B cell (primary cell): ENCODE data around the gene ZC3H18. TPM values are rescaled to one million over a fixed set of nuclear protein-coding genes. Genes with fewer than 3 reads are reported as not detected.

ENCODE experiments used
- ATAC-seq: fragments of 200-7000 bp; cut with Tn5 transposase; one replicate; pipeline ENCODE4 v1.10.0; 2021; ENCODE audit warnings: low read depth, mild to moderate bottlenecking, moderate number of reproducible peaks, moderate library complexity
- CTCF ChIA-PET: fragments of 350-600 bp; sonication (Branson Sonifier 250); formaldehyde crosslinking; loops from one replicate; lab custom pipeline; 2021; ENCODE audit warnings: antibody characterized with exemption, inconsistent platforms; lab: Charles Lee
- POLR2A ChIA-PET: fragments of 350-600 bp; sonication (Branson Sonifier 250); formaldehyde crosslinking; loops from one replicate; lab custom pipeline; 2021; ENCODE audit warnings: antibody characterized with exemption; lab: Charles Lee
- DNase-seq: peaks from one replicate; pipeline ENCODE4 v3.0.0; 2013
- H2AFZ ChIP-seq: 2 replicates; pipeline ENCODE4 v1.6.1; 2012; ENCODE audit warnings: mild to moderate bottlenecking, low read depth, low read length; ENCODE audit not compliant: insufficient read depth, poor library complexity, severe bottlenecking
- H3K27ac ChIP-seq, 2 donors: 1 replicate in 1 of 2; 2 replicates in 1 of 2; pipeline ENCODE4 v1.5.1; 2012 to 2013; ENCODE audit warnings: low read length in 2 of 2, mild to moderate bottlenecking in 2 of 2, moderate library complexity in 1 of 2
- H3K27me3 ChIP-seq, 4 experiments: fragments of 200-600 bp in 1 of 4; sonication (generic) in 1 of 4; replicated peaks in 1 of 4; 1 replicate in 2 of 4; 2 replicates in 2 of 4; pipeline versions ENCODE4 v1.6.1 to v1.7.0; 2013 to 2016; ENCODE audit warnings: low read length in 3 of 4, mild to moderate bottlenecking in 2 of 4, mixed read lengths in 1 of 4, moderate library complexity in 1 of 4; ENCODE audit not compliant: insufficient read depth in 4 of 4, control insufficient read depth in 3 of 4; ENCODE audit errors: control extremely low read depth in 1 of 4
- H3K36me3 ChIP-seq, 2 experiments: replicated peaks in 1 of 2; 1 replicate in 1 of 2; 2 replicates in 1 of 2; pipeline versions ENCODE4 v1.6.1 to v1.7.1; 2013; ENCODE audit warnings: low read length in 1 of 2; ENCODE audit not compliant: insufficient read depth in 2 of 2, control insufficient read depth in 1 of 2; ENCODE audit errors: control extremely low read depth in 1 of 2, extremely low read depth in 1 of 2
- H3K4me1 ChIP-seq, 2 donors: fragments of 200-600 bp in 1 of 2; sonication (generic) in 1 of 2; 1 replicate in 1 of 2; 2 replicates in 1 of 2; pipeline versions ENCODE4 v1.5.1 to v1.6.1; 2013 to 2017; ENCODE audit warnings: low read length in 2 of 2; ENCODE audit not compliant: control insufficient read depth in 2 of 2, insufficient read depth in 2 of 2
- H3K4me2 ChIP-seq: replicated peaks from 2 replicates; pipeline ENCODE3; 2012; ENCODE audit warnings: mild to moderate bottlenecking, low read depth, low read length; ENCODE audit not compliant: poor library complexity, severe bottlenecking
- H3K4me3 ChIP-seq, 5 experiments: fragments of 200-600 bp in 1 of 5; sonication (generic) in 1 of 5; 1 replicate in 3 of 5; 2 replicates in 2 of 5; pipeline versions ENCODE4 v1.5.1 to v1.7.0; 2011 to 2016; ENCODE audit warnings: low read length in 4 of 5, mild to moderate bottlenecking in 4 of 5, low read depth in 2 of 5, control low read depth in 1 of 5, moderate library complexity in 1 of 5; ENCODE audit not compliant: insufficient read depth in 1 of 5; ENCODE audit errors: control extremely low read depth in 1 of 5, extremely low read depth in 1 of 5
- H3K79me2 ChIP-seq: fragments of 200-600 bp; sonication (generic); one replicate; pipeline ENCODE4 v1.6.0; 2016; ENCODE audit warnings: low read length; ENCODE audit not compliant: control insufficient read depth, insufficient read depth
- H3K9ac ChIP-seq: fragments of 200-600 bp; sonication (generic); 2 replicates; pipeline ENCODE4 v1.6.1; 2017; ENCODE audit warnings: mild to moderate bottlenecking, low read length, moderate library complexity
- H3K9me3 ChIP-seq, 3 donors: one replicate each; pipeline versions ENCODE4 v1.6.1 to v1.7.1; 2013; ENCODE audit warnings: low read length in 2 of 3; ENCODE audit not compliant: control insufficient read depth in 2 of 3, insufficient read depth in 1 of 3; ENCODE audit errors: control extremely low read depth in 1 of 3
- H4K20me1 ChIP-seq: 2 replicates; pipeline ENCODE4 v1.6.0; 2012; ENCODE audit warnings: mild to moderate bottlenecking, low read length; ENCODE audit not compliant: insufficient read depth, control insufficient read depth, poor library complexity, severe bottlenecking
- H3K27ac Mint-ChIP-seq: one replicate; pipeline ENCODE4 v1.8.0; 2021; ENCODE audit warnings: mixed read lengths
- H3K27me3 Mint-ChIP-seq: one replicate; pipeline ENCODE4 v1.8.0; 2021; ENCODE audit warnings: mixed read lengths
- H3K4me1 Mint-ChIP-seq: one replicate; pipeline ENCODE4 v1.8.0; 2021; ENCODE audit warnings: mixed read lengths
- H3K4me3 Mint-ChIP-seq: one replicate; pipeline ENCODE4 v1.8.0; 2021; ENCODE audit warnings: mixed read lengths
- H3K9me3 Mint-ChIP-seq: one replicate; pipeline ENCODE4 v1.8.0; 2022; ENCODE audit warnings: mixed read lengths; ENCODE audit not compliant: insufficient read depth
- EZH2 ChIP-seq: IDR thresholded peaks from 2 replicates; pipeline ENCODE4 v1.6.1; 2012; ENCODE audit warnings: borderline replicate concordance, low read depth, mild to moderate bottlenecking, moderate library complexity, low read length; ENCODE audit not compliant: insufficient read depth, poor library complexity, severe bottlenecking
- WGBS: methylation state at CpG from one replicate; pipeline ENCODE4 v1.1.5; 2013; ENCODE audit warnings: missing lambda C conversion rate; ENCODE audit not compliant: insufficient coverage; 5-methylcytosine and 5-hydroxymethylcytosine counted together
- intact Hi-C: fragments of 100-400 bp; cut with micrococcal nuclease; formaldehyde crosslinking; loops from one replicate; pipeline ENCODE4 v1.10.0; 2022
- polyA plus RNA-seq: library from polyadenylated mRNA; depleted of rRNA; stranded (reverse); fragments of >200 nt; gene quantifications from 2 replicates; pipeline ENCODE4 v1.2.3, GENCODE V29; 2012
- total RNA-seq, 2 donors: library from RNA; stranded (reverse); fragments of 120-200 nt in 1 of 2; gene quantifications; 1 replicate in 1 of 2; 2 replicates in 1 of 2; pipeline versions ENCODE4 v1.2.3 to v1.2.4, GENCODE V29; 2013 to 2022
- TF ChIP-seq, protein P1 (sequence below): fragments of 200-600 bp; IDR thresholded peaks from one replicate; pipeline ENCODE4 v1.8.0; 2022; ENCODE audit warnings: antibody characterized with exemption, mild to moderate bottlenecking

The ZC3H18 gene
- total and polyA plus RNA-seq, 2 donors (not counting 1 experiment from before 2014, with no cell fraction given), result 40.4 to 74.2 TPM

DNA sequence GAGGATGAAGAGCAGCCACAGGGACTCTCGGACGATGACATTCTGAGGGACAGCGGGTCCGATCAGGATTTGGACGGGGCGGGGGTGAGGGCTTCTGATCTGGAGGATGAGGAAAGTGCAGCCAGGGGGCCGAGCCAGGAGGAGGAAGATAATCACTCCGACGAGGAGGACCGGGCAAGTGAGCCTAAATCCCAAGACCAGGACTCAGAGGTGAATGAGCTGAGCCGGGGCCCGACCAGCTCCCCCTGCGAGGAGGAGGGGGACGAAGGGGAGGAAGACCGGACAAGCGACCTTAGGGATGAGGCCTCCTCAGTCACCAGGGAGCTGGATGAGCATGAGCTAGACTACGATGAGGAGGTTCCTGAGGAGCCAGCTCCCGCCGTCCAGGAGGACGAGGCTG, 7.0 kb downstream of the ZC3H18 start:
- no peaks in the 10 kb centered on the region for H3K27me3 Mint-ChIP-seq
- no peaks in the 10 kb centered on the region for H3K9me3 ChIP-seq
- H3K4me1 Mint-ChIP-seq, result peaks cover 12% of the 10 kb centered on the region
- CTCF ChIA-PET, result no interaction called here
- no peak for DNase-seq
- no peak overlapping the region for H3K27ac ChIP-seq
- no peaks in the 10 kb centered on the region for H3K9me3 Mint-ChIP-seq
- intact Hi-C loops, result no loop called here
- ATAC-seq, result no peak
- no peak overlapping the region for H3K9ac ChIP-seq
- no peak overlapping the region for H2AFZ ChIP-seq
- H3K4me3 ChIP-seq, result no peak overlapping the region
- H4K20me1 ChIP-seq, result peaks cover 98% of the 10 kb centered on the region
- POLR2A ChIA-PET, result interaction anchor here (0.6 kb wide), 1 partner anchor 32 kb away, joined by 3 read pairs; no protein-coding TSS in a partner anchor
- no peak overlapping the region for H3K4me3 Mint-ChIP-seq
- no peak for TF ChIP-seq EZH2
- TF ChIP-seq, protein P1, sequence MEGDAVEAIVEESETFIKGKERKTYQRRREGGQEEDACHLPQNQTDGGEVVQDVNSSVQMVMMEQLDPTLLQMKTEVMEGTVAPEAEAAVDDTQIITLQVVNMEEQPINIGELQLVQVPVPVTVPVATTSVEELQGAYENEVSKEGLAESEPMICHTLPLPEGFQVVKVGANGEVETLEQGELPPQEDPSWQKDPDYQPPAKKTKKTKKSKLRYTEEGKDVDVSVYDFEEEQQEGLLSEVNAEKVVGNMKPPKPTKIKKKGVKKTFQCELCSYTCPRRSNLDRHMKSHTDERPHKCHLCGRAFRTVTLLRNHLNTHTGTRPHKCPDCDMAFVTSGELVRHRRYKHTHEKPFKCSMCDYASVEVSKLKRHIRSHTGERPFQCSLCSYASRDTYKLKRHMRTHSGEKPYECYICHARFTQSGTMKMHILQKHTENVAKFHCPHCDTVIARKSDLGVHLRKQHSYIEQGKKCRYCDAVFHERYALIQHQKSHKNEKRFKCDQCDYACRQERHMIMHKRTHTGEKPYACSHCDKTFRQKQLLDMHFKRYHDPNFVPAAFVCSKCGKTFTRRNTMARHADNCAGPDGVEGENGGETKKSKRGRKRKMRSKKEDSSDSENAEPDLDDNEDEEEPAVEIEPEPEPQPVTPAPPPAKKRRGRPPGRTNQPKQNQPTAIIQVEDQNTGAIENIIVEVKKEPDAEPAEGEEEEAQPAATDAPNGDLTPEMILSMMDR, result no peak
- no peak overlapping the region for H3K27ac Mint-ChIP-seq
- peaks cover 99% of the 10 kb centered on the region for H3K79me2 ChIP-seq
- H3K4me2 ChIP-seq, result no peak overlapping the region
- H3K36me3 ChIP-seq, result peaks cover 0 to 52% of the 10 kb centered on the region in 2 experiments
- H3K4me1 ChIP-seq, result no peaks in the 10 kb centered on the region
- WGBS, result 99% methylated on average over 20 of the region's 20 CpGs
- no peaks in the 10 kb centered on the region for H3K27me3 ChIP-seq

GRCh38 chr16:88578446-88579313, 8.5 kb downstream of the ZC3H18 start:
- Histone ChIP-seq H3K36me3 (peaks cover 0 to 64% of the 10 kb centered on the region in 2 experiments), H3K4me1 (no peaks in the 10 kb centered on the region), H3K4me3 (no peak overlapping the region), H2AFZ (no peak overlapping the region), H4K20me1 (peaks cover 95% of the 10 kb centered on the region), H3K79me2 (peaks cover 99% of the 10 kb centered on the region), H3K9ac (no peak overlapping the region), H3K4me2 (no peak overlapping the region), H3K27ac (no peak overlapping the region), H3K9me3 (no peaks in the 10 kb centered on the region), H3K27me3 (no peaks in the 10 kb centered on the region)
- CTCF ChIA-PET, result no interaction called here
- Mint-ChIP-seq H3K27me3 (no peaks in the 10 kb centered on the region), H3K4me1 (peaks cover 7% of the 10 kb centered on the region), H3K4me3 (no peak overlapping the region), H3K27ac (peak overlapping the region; percentile 37), H3K9me3 (no peaks in the 10 kb centered on the region)
- WGBS, result 95% methylated on average over 23 of the region's 26 CpGs
- DNase-seq (no peak), ATAC-seq (no peak)
- TF ChIP-seq, protein P1, result no peak
- no peak for TF ChIP-seq EZH2
- intact Hi-C loops, result no loop called here
- POLR2A ChIA-PET, result no interaction called here
